HCT116 (cell line): ENCODE results near the gene SCAF4. TPM values are rescaled to one million over a fixed set of nuclear protein-coding genes. Genes with fewer than 3 reads are reported as not detected.

Experiments used
- ATAC-seq: fragments of 200-7000 bp; cut with Tn5 transposase; 2 replicates; pipeline ENCODE4 v1.9.1; 2020; ENCODE audit warnings: mild to moderate bottlenecking, moderate library complexity
- BruUV-seq: library from RNA; stranded (reverse); fragments of 400-500 nt; replicated peaks from 2 replicates; lab custom pipeline; 2021; lab: Mats Ljungman, UMichigan
- CTCF ChIA-PET: fragments of 300-600 bp; sonication (Branson Sonifier 250); formaldehyde crosslinking; loops from one replicate; lab custom pipeline; 2021; ENCODE audit warnings: antibody characterized with exemption; lab: Charles Lee
- POLR2A ChIA-PET: fragments of 300-600, 350-600 bp; sonication (Branson Sonifier 250); formaldehyde crosslinking; loops from one replicate; lab custom pipeline; 2021; ENCODE audit warnings: antibody characterized with exemption; lab: Charles Lee
- RAD21 ChIA-PET, 2 experiments: fragments of 300-600 bp; sonication (Branson Sonifier 250); formaldehyde crosslinking; loops; one replicate each; lab custom pipeline; 2023; ENCODE audit warnings: low total read pairs in 2 of 2; ENCODE audit not compliant: uncharacterized antibody in 2 of 2, unreplicated experiment in 2 of 2, low non-redundant PET in 1 of 2; lab: Charles Lee
- DNase-seq: peaks from one replicate; pipeline ENCODE4 v3.0.0-alpha.2; 2010; ENCODE audit warnings: low read depth, low spot score
- H2AFZ ChIP-seq: fragments of 200-600 bp; shearing (Covaris generic), sonication (generic); 2 replicates; pipeline ENCODE4 v1.6.1; 2017; ENCODE audit warnings: low read depth, mixed run types, mixed read lengths, antibody characterized with exemption, low read length; ENCODE audit not compliant: poor library complexity, severe bottlenecking
- H3K27ac ChIP-seq: 2 replicates; pipeline ENCODE4 v1.5.1; 2012; ENCODE audit warnings: low read depth, low read length
- H3K27me3 ChIP-seq: fragments of 200-600 bp; sonication (generic); 2 replicates; pipeline ENCODE4 v1.6.1; 2016; ENCODE audit warnings: mixed run types, low read length, mixed read lengths; ENCODE audit not compliant: insufficient read depth
- H3K36me3 ChIP-seq, 2 experiments: fragments of 200-500 bp in 1 of 2; fragments of 200-600 bp in 1 of 2; sonication (Bioruptor generic) in 1 of 2; sonication (generic) in 1 of 2; 2 replicates each; pipeline versions ENCODE4 v1.5.1 to v1.6.1; 2014 to 2016; ENCODE audit warnings: low read length in 2 of 2, inconsistent platforms in 1 of 2, mixed read lengths in 1 of 2, mixed run types in 1 of 2; ENCODE audit not compliant: insufficient read depth in 2 of 2, control insufficient read depth in 1 of 2
- H3K4me1 ChIP-seq, 2 experiments: fragments of 200-600 bp in 1 of 2; sonication (generic) in 1 of 2; 2 replicates each; pipeline versions ENCODE4 v1.5.1 to v1.6.1; 2012 to 2017; ENCODE audit warnings: low read length in 2 of 2, inconsistent platforms in 1 of 2, mild to moderate bottlenecking in 1 of 2, mixed read lengths in 1 of 2, mixed run types in 1 of 2, moderate library complexity in 1 of 2; ENCODE audit not compliant: insufficient read depth in 2 of 2, control insufficient read depth in 1 of 2
- H3K4me2 ChIP-seq: fragments of 200-600 bp; sonication (generic); 2 replicates; pipeline ENCODE4 v1.6.1; 2017; ENCODE audit warnings: mixed run types, low read length, mixed read lengths
- H3K4me3 ChIP-seq, 2 experiments: fragments of 200-600 bp in 1 of 2; sonication (generic) in 1 of 2; replicated peaks in 1 of 2; 2 replicates each; pipeline ENCODE4 v1.5.1; 2011 to 2016; ENCODE audit warnings: low read length in 2 of 2, control low read depth in 1 of 2, low read depth in 1 of 2, mild to moderate bottlenecking in 1 of 2, mixed read lengths in 1 of 2, mixed run types in 1 of 2
- H3K79me2 ChIP-seq: fragments of 200-600 bp; sonication (generic); 2 replicates; pipeline ENCODE4 v1.6.1; 2017; ENCODE audit warnings: mild to moderate bottlenecking, mixed run types, low read length, moderate library complexity, mixed read lengths; ENCODE audit not compliant: insufficient read depth
- H3K9ac ChIP-seq: fragments of 200-600 bp; sonication (generic); 2 replicates; pipeline ENCODE4 v1.6.1; 2016; ENCODE audit warnings: low read length, mixed read lengths
- H3K9me2 ChIP-seq: fragments of 200-600 bp; sonication (generic), shearing (Covaris generic); 2 replicates; pipeline ENCODE4 v1.6.1; 2017; ENCODE audit warnings: mixed run types, mild to moderate bottlenecking, moderate library complexity; ENCODE audit not compliant: insufficient read depth
- H3K9me3 ChIP-seq, 2 experiments: fragments of 200-500 bp in 1 of 2; fragments of 200-600 bp in 1 of 2; sonication (Bioruptor generic) in 1 of 2; sonication (generic) in 1 of 2; 2 replicates each; pipeline ENCODE4 v1.6.1; 2014 to 2017; ENCODE audit warnings: low read length in 2 of 2, mixed read lengths in 2 of 2, inconsistent platforms in 1 of 2, low read depth in 1 of 2, mild to moderate bottlenecking in 1 of 2, mixed run types in 1 of 2, moderate library complexity in 1 of 2; ENCODE audit not compliant: control insufficient read depth in 1 of 2, insufficient read depth in 1 of 2
- H4K20me1 ChIP-seq: fragments of 200-600 bp; sonication (generic), shearing (Covaris generic); 2 replicates; pipeline ENCODE4 v1.6.1; 2017; ENCODE audit warnings: mixed run types, mild to moderate bottlenecking, moderate library complexity; ENCODE audit not compliant: insufficient read depth
- CBX3 ChIP-seq: IDR thresholded peaks from 2 replicates; pipeline ENCODE4 v1.6.1; 2012; ENCODE audit warnings: low read depth
- EGR1 ChIP-seq: IDR thresholded peaks from 2 replicates; pipeline ENCODE4 v1.6.1; 2012; ENCODE audit warnings: low read depth
- EZH2phosphoT487 ChIP-seq: fragments of 200-600 bp; IDR thresholded peaks from 2 replicates; pipeline ENCODE4 v1.6.1; 2018; ENCODE audit warnings: antibody characterized with exemption, borderline replicate concordance
- FOSL1 ChIP-seq: IDR thresholded peaks from 2 replicates; pipeline ENCODE4 v1.6.1; 2012; ENCODE audit warnings: low read depth
- RAD21 ChIP-seq: IDR thresholded peaks from 2 replicates; pipeline ENCODE4 v1.6.1; 2012; ENCODE audit warnings: low read depth, mild to moderate bottlenecking
- SIN3A ChIP-seq: IDR thresholded peaks from 2 replicates; pipeline ENCODE4 v1.6.1; 2012; ENCODE audit warnings: low read depth
- SP1 ChIP-seq: IDR thresholded peaks from 2 replicates; pipeline ENCODE4 v1.6.1; 2012; ENCODE audit warnings: low read depth
- YY1 ChIP-seq: IDR thresholded peaks from 2 replicates; pipeline ENCODE4 v1.6.1; 2011; ENCODE audit warnings: low read length, low read depth, moderate library complexity, mild to moderate bottlenecking; ENCODE audit not compliant: insufficient replicate concordance; ENCODE audit errors: extremely low read depth
- ZFX ChIP-seq: fragments of 450-650 bp; IDR thresholded peaks from 2 replicates; pipeline ENCODE4 v1.6.1; 2017
- ZNF274 ChIP-seq: fragments of 200-500 bp; sonication (Bioruptor generic); IDR thresholded peaks from 2 replicates; pipeline ENCODE4 v1.6.1; 2014; ENCODE audit warnings: mild to moderate bottlenecking, low read depth, low read length, inconsistent platforms
- intact Hi-C: fragments of 100-400 bp; cut with micrococcal nuclease; formaldehyde crosslinking; loops from 2 replicates; pipeline ENCODE4 v1.10.0; 2022
- total RNA-seq: library from RNA; stranded (reverse); gene quantifications from one replicate; pipeline ENCODE4 v1.2.1, GENCODE V29; 2021; ENCODE audit not compliant: unreplicated experiment
- TF ChIP-seq, protein P1 (sequence below): IDR thresholded peaks from 2 replicates; pipeline ENCODE4 v1.6.1; 2012

SCAF4 gene
- total RNA-seq, 1 experiment from 2014 or later: 31.1 TPM

- no peak for TF ChIP-seq SP1
- TF ChIP-seq SIN3A: no peak
- TF ChIP-seq YY1: no peak
- TF ChIP-seq ZNF274: no peak
- no peak for TF ChIP-seq ZFX
- TF ChIP-seq CBX3: no peak
- no peak for TF ChIP-seq EZH2phosphoT487
These were observed 44.8 kb downstream of the SCAF4 start for GRCh38 chr21:31687108-31687507.

GRCh38 chr21:31686272-31686915 lies 45.5 kb downstream of the SCAF4 start:
- intact Hi-C loops: no loop called here
- RAD21 ChIA-PET: no interaction called here
- no peaks in the 10 kb centered on the region for H3K9me2 ChIP-seq
- no peak overlapping the region for H3K9ac ChIP-seq
- peaks cover 36% of the 10 kb centered on the region for H3K79me2 ChIP-seq
- peaks cover 17% of the 10 kb centered on the region; the same call in 1 of the 2 replicates for H4K20me1 ChIP-seq
- no peaks in the 10 kb centered on the region for H3K9me3 ChIP-seq
- H3K4me1 ChIP-seq: no peaks in the 10 kb centered on the region
- ATAC-seq (no peak), DNase-seq (no peak)
- H2AFZ ChIP-seq: no peak overlapping the region
- BruUV-seq: no TSS peak
- TF ChIP-seq EGR1: no peak
- TF ChIP-seq CBX3: no peak
- no peak for TF ChIP-seq SP1
- no peak for TF ChIP-seq SIN3A
- no peak for TF ChIP-seq FOSL1
- TF ChIP-seq, protein P1, sequence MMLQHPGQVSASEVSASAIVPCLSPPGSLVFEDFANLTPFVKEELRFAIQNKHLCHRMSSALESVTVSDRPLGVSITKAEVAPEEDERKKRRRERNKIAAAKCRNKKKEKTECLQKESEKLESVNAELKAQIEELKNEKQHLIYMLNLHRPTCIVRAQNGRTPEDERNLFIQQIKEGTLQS: no peak
- no peak for TF ChIP-seq RAD21
- TF ChIP-seq ZFX: no peak
- TF ChIP-seq YY1: no peak
- CTCF ChIA-PET: no interaction called here
- H3K27ac ChIP-seq: no peak overlapping the region
- POLR2A ChIA-PET: no interaction called here
- H3K4me2 ChIP-seq: no peak overlapping the region
- no peaks in the 10 kb centered on the region for H3K27me3 ChIP-seq
- H3K4me3 ChIP-seq: no peak overlapping the region
- H3K36me3 ChIP-seq: peaks cover 47 to 58% of the 10 kb centered on the region in 2 experiments

More at GRCh38 chr21:31687108-31687507, 44.8 kb downstream of the SCAF4 start:
- CTCF ChIA-PET: no interaction called here
- Histone ChIP-seq H3K79me2 (peaks cover 36% of the 10 kb centered on the region), H4K20me1 (peaks cover 17% of the 10 kb centered on the region; the same call in 1 of the 2 replicates), H3K4me1 (no peaks in the 10 kb centered on the region), H3K4me3 (no peak overlapping the region), H3K4me2 (no peak overlapping the region), H3K9me2 (no peaks in the 10 kb centered on the region), H3K27ac (no peak overlapping the region), H3K9me3 (no peaks in the 10 kb centered on the region), H2AFZ (no peak overlapping the region), H3K27me3 (no peaks in the 10 kb centered on the region), H3K36me3 (peaks cover 54 to 58% of the 10 kb centered on the region in 2 experiments), H3K9ac (no peak overlapping the region)
- intact Hi-C loops: no loop called here
- POLR2A ChIA-PET: no interaction called here
- RAD21 ChIA-PET: no interaction called here
- no TSS peak for BruUV-seq
- DNase-seq (no peak), ATAC-seq (no peak)
